ENCODE results near the gene KIDINS220. TPM values are rescaled to one million over a fixed set of nuclear protein-coding genes. Genes with fewer than 3 reads are reported as not detected.

Gene KIDINS220
- total and polyA plus RNA-seq, 4 donors, result 8.1 to 50.9 (median 30.8) TPM

- TF ChIP-seq CTCF (IDR thresholded peaks at IDR 0.05; ENCODE audit: low read depth, low read length, missing input control) (no peak), SP1 (IDR thresholded peaks at IDR 0.05) (no peak), GABPA (IDR thresholded peaks at IDR 0.05 in 1 of 2, conservative IDR thresholded peaks at IDR 0.05 in 1 of 2) (no peak), FOXA2 (IDR thresholded peaks at IDR 0.05) (no peak)
Observed at GRCh38 chr2:8886202-8886518, 48.7 kb upstream of the KIDINS220 start (continued).

- H3K9ac ChIP-seq (ENCODE audit: low read depth in 1 of 2, low read length in 2 of 2), result no peak overlapping the region
- 94% methylated on average over 7 of the region's 7 CpGs for WGBS
- H3K4me3 ChIP-seq (ENCODE audit: low read depth in 1 of 3, low read length in 3 of 3), result no peak overlapping the region
- no peaks in the 10 kb centered on the region for H3K9me3 ChIP-seq (ENCODE audit: control insufficient read depth in 4 of 4, low read length in 3 of 4)
- DNase-seq (ENCODE audit: low spot score), result no peak
- TF ChIP-seq YY1 (IDR thresholded peaks at IDR 0.05) (no peak), REST (IDR thresholded peaks at IDR 0.05) (no peak), HNF4G (IDR thresholded peaks at IDR 0.05) (no peak), EGR1 (IDR thresholded peaks at IDR 0.05; ENCODE audit: low read depth in 2 of 2) (no peak), RAD21 (IDR thresholded peaks at IDR 0.05) (no peak), JUND (IDR thresholded peaks at IDR 0.05) (no peak), TAF1 (conservative IDR thresholded peaks at IDR 0.05) (no peak), NR2F2 (IDR thresholded peaks at IDR 0.05) (no peak), CTCF (IDR thresholded peaks at IDR 0.05; ENCODE audit: low read depth, low read length, missing input control) (no peak), RXRA (IDR thresholded peaks at IDR 0.05) (no peak), SP1 (IDR thresholded peaks at IDR 0.05) (no peak), MAX (IDR thresholded peaks at IDR 0.05) (no peak), ZBTB33 (IDR thresholded peaks at IDR 0.05) (no peak), HNF4A (conservative IDR thresholded peaks at IDR 0.05) (no peak), FOXA2 (IDR thresholded peaks at IDR 0.05) (no peak), FOXA1 (IDR thresholded peaks at IDR 0.05) (no peak), ATF3 (IDR thresholded peaks at IDR 0.05) (no peak), GABPA (IDR thresholded peaks at IDR 0.05 in 1 of 2, conservative IDR thresholded peaks at IDR 0.05 in 1 of 2) (no peak)
- H3K4me1 ChIP-seq (ENCODE audit: control insufficient read depth in 4 of 4, insufficient read depth in 4 of 4, low read length in 3 of 4), result no peaks in the 10 kb centered on the region
- peaks cover 0 to 5% (median 0%) of the 10 kb centered on the region in 4 donors for H3K27me3 ChIP-seq (ENCODE audit: control insufficient read depth in 4 of 4, insufficient read depth in 4 of 4, low read length in 3 of 4)
- H3K36me3 ChIP-seq (ENCODE audit: control insufficient read depth in 4 of 4, insufficient read depth in 3 of 4, low read depth in 1 of 4, low read length in 3 of 4), result no peaks in the 10 kb centered on the region
- H3K27ac ChIP-seq (ENCODE audit: low read depth in 1 of 2, low read length in 2 of 2), result no peak overlapping the region
Observed at GRCh38 chr2:8885449-8886201, 48.2 kb upstream of the KIDINS220 start.
